ENCODE data around the gene COPRS.

The COPRS gene

GRCh38 chr17:31853911-31854470 lies 5.1 kb downstream of the COPRS start:
- Histone ChIP-seq H3K27ac (ENCODE audit: insufficient read depth, low read depth, low read length, poor library complexity, severe bottlenecking) (no peak overlapping the region), H3K4me3 (ENCODE audit: insufficient read depth, low read depth, low read length) (no peak overlapping the region), H3K27me3 (ENCODE audit: control insufficient read depth, insufficient read depth, low read length, poor library complexity, severe bottlenecking) (no peaks in the 10 kb centered on the region), H3K36me3 (ENCODE audit: control insufficient read depth, insufficient read depth, low read length) (peaks cover 7% of the 10 kb centered on the region), H3K9me3 (ENCODE audit: control insufficient read depth, low read length) (no peaks in the 10 kb centered on the region), H3K4me1 (ENCODE audit: control insufficient read depth, insufficient read depth, low read length) (peaks cover 13% of the 10 kb centered on the region)
- 87 to 88% methylated on average over 7 of the region's 7 CpGs for WGBS, 2 experiments

- H3K27ac ChIP-seq (ENCODE audit: insufficient read depth, low read depth, low read length, poor library complexity, severe bottlenecking) = no peak overlapping the region
- no peaks in the 10 kb centered on the region for H3K36me3 ChIP-seq (ENCODE audit: control insufficient read depth, insufficient read depth, low read length)
- H3K4me1 ChIP-seq (ENCODE audit: control insufficient read depth, insufficient read depth, low read length) = no peaks in the 10 kb centered on the region
- peaks cover 7% of the 10 kb centered on the region for H3K27me3 ChIP-seq (ENCODE audit: control insufficient read depth, insufficient read depth, low read length, poor library complexity, severe bottlenecking)
- H3K4me3 ChIP-seq (ENCODE audit: insufficient read depth, low read depth, low read length) = no peak overlapping the region
- H3K9me3 ChIP-seq (ENCODE audit: control insufficient read depth, low read length) = no peaks in the 10 kb centered on the region
- 77 to 100% methylated on average over 2 to 3 of the region's 3 CpGs for WGBS, 2 experiments
These were observed 13.8 kb downstream of the COPRS start for GRCh38 chr17:31845291-31845690.

GRCh38 chr17:31843070-31843745 lies 15.8 kb downstream of the COPRS start:
- Histone ChIP-seq H3K4me1 (ENCODE audit: control insufficient read depth, insufficient read depth, low read length) (no peaks in the 10 kb centered on the region), H3K4me3 (ENCODE audit: insufficient read depth, low read depth, low read length) (no peak overlapping the region), H3K27me3 (ENCODE audit: control insufficient read depth, insufficient read depth, low read length, poor library complexity, severe bottlenecking) (peaks cover 7% of the 10 kb centered on the region), H3K27ac (ENCODE audit: insufficient read depth, low read depth, low read length, poor library complexity, severe bottlenecking) (no peak overlapping the region), H3K36me3 (ENCODE audit: control insufficient read depth, insufficient read depth, low read length) (no peaks in the 10 kb centered on the region), H3K9me3 (ENCODE audit: control insufficient read depth, low read length) (no peaks in the 10 kb centered on the region)
- WGBS, 2 experiments = 88 to 92% methylated on average over 8 of the region's 8 CpGs

GRCh38 chr17:31842195-31843069 lies 16.6 kb downstream of the COPRS start:
- no peaks in the 10 kb centered on the region for H3K4me1 ChIP-seq (ENCODE audit: control insufficient read depth, insufficient read depth, low read length)
- peaks cover 7% of the 10 kb centered on the region for H3K27me3 ChIP-seq (ENCODE audit: control insufficient read depth, insufficient read depth, low read length, poor library complexity, severe bottlenecking)
- H3K9me3 ChIP-seq (ENCODE audit: control insufficient read depth, low read length) = no peaks in the 10 kb centered on the region
- H3K4me3 ChIP-seq (ENCODE audit: insufficient read depth, low read depth, low read length) = no peak overlapping the region
- no peak overlapping the region for H3K27ac ChIP-seq (ENCODE audit: insufficient read depth, low read depth, low read length, poor library complexity, severe bottlenecking)
- WGBS, 2 experiments = 43 to 44% methylated on average over 22 of the region's 22 CpGs
- H3K36me3 ChIP-seq (ENCODE audit: control insufficient read depth, insufficient read depth, low read length) = no peaks in the 10 kb centered on the region

- Histone ChIP-seq H3K4me3 (ENCODE audit: insufficient read depth, low read depth, low read length) (no peak overlapping the region), H3K4me1 (ENCODE audit: control insufficient read depth, insufficient read depth, low read length) (no peaks in the 10 kb centered on the region), H3K27me3 (ENCODE audit: control insufficient read depth, insufficient read depth, low read length, poor library complexity, severe bottlenecking) (peaks cover 7% of the 10 kb centered on the region), H3K27ac (ENCODE audit: insufficient read depth, low read depth, low read length, poor library complexity, severe bottlenecking) (no peak overlapping the region), H3K9me3 (ENCODE audit: control insufficient read depth, low read length) (no peaks in the 10 kb centered on the region), H3K36me3 (ENCODE audit: control insufficient read depth, insufficient read depth, low read length) (no peaks in the 10 kb centered on the region)
- 86 to 94% methylated on average over 3 to 5 of the region's 5 CpGs for WGBS, 2 experiments
These were observed 17.2 kb downstream of the COPRS start for GRCh38 chr17:31841850-31842194.

- whole genome bisulfite sequencing, 2 experiments = 90 to 95% methylated on average over 5 of the region's 5 CpGs
- H3K9me3 ChIP-seq (ENCODE audit: control insufficient read depth, low read length) = no peaks in the 10 kb centered on the region
- no peak overlapping the region for H3K27ac ChIP-seq (ENCODE audit: insufficient read depth, low read depth, low read length, poor library complexity, severe bottlenecking)
- peaks cover 7% of the 10 kb centered on the region for H3K27me3 ChIP-seq (ENCODE audit: control insufficient read depth, insufficient read depth, low read length, poor library complexity, severe bottlenecking)
- H3K4me1 ChIP-seq (ENCODE audit: control insufficient read depth, insufficient read depth, low read length) = no peaks in the 10 kb centered on the region
- no peaks in the 10 kb centered on the region for H3K36me3 ChIP-seq (ENCODE audit: control insufficient read depth, insufficient read depth, low read length)
- H3K4me3 ChIP-seq (ENCODE audit: insufficient read depth, low read depth, low read length) = no peak overlapping the region
These were observed 20.3 kb downstream of the COPRS start for GRCh38 chr17:31838636-31839225.

- no peaks in the 10 kb centered on the region for H3K4me1 ChIP-seq (ENCODE audit: control insufficient read depth, insufficient read depth, low read length)
- no peak overlapping the region for H3K27ac ChIP-seq (ENCODE audit: insufficient read depth, low read depth, low read length, poor library complexity, severe bottlenecking)
- H3K4me3 ChIP-seq (ENCODE audit: insufficient read depth, low read depth, low read length) = no peak overlapping the region
- H3K9me3 ChIP-seq (ENCODE audit: control insufficient read depth, low read length) = no peaks in the 10 kb centered on the region
- H3K36me3 ChIP-seq (ENCODE audit: control insufficient read depth, insufficient read depth, low read length) = no peaks in the 10 kb centered on the region
- whole genome bisulfite sequencing, 2 experiments = 91 to 96% methylated on average over 3 to 4 of the region's 4 CpGs
- no peaks in the 10 kb centered on the region for H3K27me3 ChIP-seq (ENCODE audit: control insufficient read depth, insufficient read depth, low read length, poor library complexity, severe bottlenecking)
These were observed 23.1 kb downstream of the COPRS start for GRCh38 chr17:31835984-31836383.

- no peak overlapping the region for H3K4me3 ChIP-seq (ENCODE audit: insufficient read depth, low read depth, low read length)
- no peaks in the 10 kb centered on the region for H3K27me3 ChIP-seq (ENCODE audit: control insufficient read depth, insufficient read depth, low read length, poor library complexity, severe bottlenecking)
- no peaks in the 10 kb centered on the region for H3K9me3 ChIP-seq (ENCODE audit: control insufficient read depth, low read length)
- H3K27ac ChIP-seq (ENCODE audit: insufficient read depth, low read depth, low read length, poor library complexity, severe bottlenecking) = no peak overlapping the region
- H3K4me1 ChIP-seq (ENCODE audit: control insufficient read depth, insufficient read depth, low read length) = no peaks in the 10 kb centered on the region
- no peaks in the 10 kb centered on the region for H3K36me3 ChIP-seq (ENCODE audit: control insufficient read depth, insufficient read depth, low read length)
- WGBS, 2 experiments = 82 to 86% methylated on average over 7 of the region's 7 CpGs
These were observed 24.6 kb downstream of the COPRS start for GRCh38 chr17:31834448-31834847.

DNA sequence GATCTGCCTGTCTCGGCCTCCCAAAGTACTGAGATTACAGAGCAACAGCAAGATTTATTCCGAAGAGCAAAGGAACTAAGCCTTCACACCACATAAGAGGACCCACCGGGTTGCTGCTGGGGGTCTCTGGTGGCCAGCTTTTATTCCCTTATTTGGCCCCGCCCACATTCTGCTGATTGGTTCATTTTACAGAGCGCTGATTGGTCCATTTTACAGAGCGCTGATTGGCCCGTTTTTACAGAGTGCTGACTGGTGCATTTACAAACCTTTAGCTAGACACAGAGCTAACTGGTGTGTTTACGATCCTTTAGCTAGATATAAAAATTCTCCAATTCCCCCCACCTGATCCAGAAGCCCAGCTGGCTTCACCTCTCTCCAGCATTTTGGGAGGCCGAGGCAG lies 26.3 kb downstream of the COPRS start:
- no peak overlapping the region for H3K4me3 ChIP-seq (ENCODE audit: insufficient read depth, low read depth, low read length)
- H3K9me3 ChIP-seq (ENCODE audit: control insufficient read depth, low read length) = no peaks in the 10 kb centered on the region
- H3K27me3 ChIP-seq (ENCODE audit: control insufficient read depth, insufficient read depth, low read length, poor library complexity, severe bottlenecking) = no peaks in the 10 kb centered on the region
- H3K4me1 ChIP-seq (ENCODE audit: control insufficient read depth, insufficient read depth, low read length) = no peaks in the 10 kb centered on the region
- no peaks in the 10 kb centered on the region for H3K36me3 ChIP-seq (ENCODE audit: control insufficient read depth, insufficient read depth, low read length)
- H3K27ac ChIP-seq (ENCODE audit: insufficient read depth, low read depth, low read length, poor library complexity, severe bottlenecking) = no peak overlapping the region
- WGBS, 2 experiments = 84 to 90% methylated on average over 9 of the region's 9 CpGs
